Esophagus muscularis mucosa (tissue), 4 donors: ENCODE data around the gene MTUS2. TPM values are rescaled to one million over a fixed set of nuclear protein-coding genes. Genes with fewer than 3 reads are reported as not detected.
"Not testable (repeated sequence)": the region's sequence is repeated elsewhere in the genome, so short reads cannot be mapped to it uniquely, and the experiment has no call there.

Experiments
- DNase-seq: peaks from one replicate; pipeline ENCODE4 v3.0.0-alpha.2; 2017; ENCODE audit errors: extremely low spot score
- H3K27ac ChIP-seq, 4 donors: fragments of 200-600 bp; sonication (generic); replicated peaks in 1 of 4; 1 replicate in 3 of 4; 2 replicates in 1 of 4; pipeline ENCODE4 v1.5.1; 2016 to 2019; ENCODE audit warnings: mild to moderate bottlenecking in 1 of 4
- H3K27me3 ChIP-seq, 4 donors: fragments of 200-600 bp; sonication (generic); one replicate each; pipeline versions ENCODE4 v1.5.1 to v1.6.0; 2016 to 2019
- H3K36me3 ChIP-seq, 4 donors: fragments of 200-600 bp; sonication (generic); one replicate each; pipeline ENCODE4 v1.5.1; 2016 to 2019
- H3K4me1 ChIP-seq, 4 donors: fragments of 200-600 bp; sonication (generic); one replicate each; pipeline ENCODE4 v1.5.1; 2016 to 2019
- H3K4me3 ChIP-seq, 4 donors: fragments of 200-600 bp; sonication (generic); 1 replicate in 2 of 4; 2 replicates in 2 of 4; pipeline ENCODE4 v1.5.1; 2016 to 2019; ENCODE audit warnings: mild to moderate bottlenecking in 4 of 4, moderate library complexity in 1 of 4
- H3K9me3 ChIP-seq, 4 donors: fragments of 200-600 bp; sonication (generic); 1 replicate in 3 of 4; 2 replicates in 1 of 4; pipeline ENCODE4 v1.5.1; 2016 to 2019
- EP300 ChIP-seq: sonication (generic); formaldehyde crosslinking; IDR thresholded peaks from one replicate; pipeline ENCODE4 v1.6.1; 2017; ENCODE audit warnings: antibody characterized with exemption
- POLR2A ChIP-seq: fragments of 450-650 bp; IDR thresholded peaks from one replicate; pipeline ENCODE4 v1.6.1; 2017; ENCODE audit warnings: antibody characterized with exemption, moderate library complexity, mild to moderate bottlenecking, low read depth
- POLR2AphosphoS5 ChIP-seq, 2 donors: sonication (generic); formaldehyde crosslinking; IDR thresholded peaks; one replicate each; pipeline ENCODE4 v1.6.1; 2017; ENCODE audit warnings: antibody characterized with exemption in 2 of 2
- WGBS: methylation state at CpG from one replicate; pipeline ENCODE4 v1.1.5; 2018; 5-methylcytosine and 5-hydroxymethylcytosine counted together
- intact Hi-C: fragments of 100-400 bp; cut with DNase I; formaldehyde crosslinking; loops from one replicate; pipeline ENCODE4 v1.15.1; 2023
- total RNA-seq, 4 donors: library from RNA; depleted of rRNA; stranded (reverse); fragments of >200 nt; gene quantifications; one replicate each; pipeline versions ENCODE4 v1.1.0 to v1.2.1, GENCODE V29; 2016
- TF ChIP-seq, protein P1 (sequence below), 3 experiments: fragments of 200-600 bp in 2 of 3; fragments of 450-650 bp in 1 of 3; sonication (generic) in 2 of 3; IDR thresholded peaks; one replicate each; pipeline ENCODE4 v1.5.1; 2017 to 2019; ENCODE audit warnings: antibody characterized with exemption in 3 of 3, mild to moderate bottlenecking in 2 of 3, moderate library complexity in 1 of 3

MTUS2 gene
- total RNA-seq, 4 donors from 2014 or later, result 7.1 to 46.2 (median 12.8) TPM

DNA sequence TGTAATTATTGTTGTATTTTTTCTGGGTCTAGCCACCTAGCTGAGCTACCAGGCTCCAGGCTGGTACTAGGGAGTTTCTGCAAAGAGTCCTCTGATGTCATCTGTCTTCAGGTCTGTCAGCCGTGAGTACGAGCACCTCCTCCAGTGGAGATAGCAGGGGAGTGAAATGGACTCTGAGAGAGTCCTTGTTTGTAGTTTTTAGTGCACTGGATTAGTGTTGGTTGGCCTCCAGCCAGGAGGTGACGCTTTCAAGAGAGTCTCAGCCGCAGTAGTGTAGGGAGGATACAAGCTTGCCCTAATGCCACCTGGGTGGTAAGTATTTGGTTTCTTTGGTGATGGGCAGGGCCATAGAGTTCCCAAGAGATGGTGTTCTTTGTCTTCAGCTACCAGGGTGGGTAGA lies 390.5 kb downstream of the MTUS2 start:
- H3K4me3 ChIP-seq, result no peak overlapping the region
- H3K4me1 ChIP-seq, result no peaks in the 10 kb centered on the region
- WGBS, result 69% methylated on average over 4 of the region's 4 CpGs
- intact Hi-C loops, result loop anchor here (5.0 kb wide), 1 partner anchor 137 kb away; no protein-coding TSS in a partner anchor
- no peaks in the 10 kb centered on the region for H3K27me3 ChIP-seq
- H3K27ac ChIP-seq, result no peak overlapping the region
- no peak for DNase-seq
- TF ChIP-seq, protein P1, sequence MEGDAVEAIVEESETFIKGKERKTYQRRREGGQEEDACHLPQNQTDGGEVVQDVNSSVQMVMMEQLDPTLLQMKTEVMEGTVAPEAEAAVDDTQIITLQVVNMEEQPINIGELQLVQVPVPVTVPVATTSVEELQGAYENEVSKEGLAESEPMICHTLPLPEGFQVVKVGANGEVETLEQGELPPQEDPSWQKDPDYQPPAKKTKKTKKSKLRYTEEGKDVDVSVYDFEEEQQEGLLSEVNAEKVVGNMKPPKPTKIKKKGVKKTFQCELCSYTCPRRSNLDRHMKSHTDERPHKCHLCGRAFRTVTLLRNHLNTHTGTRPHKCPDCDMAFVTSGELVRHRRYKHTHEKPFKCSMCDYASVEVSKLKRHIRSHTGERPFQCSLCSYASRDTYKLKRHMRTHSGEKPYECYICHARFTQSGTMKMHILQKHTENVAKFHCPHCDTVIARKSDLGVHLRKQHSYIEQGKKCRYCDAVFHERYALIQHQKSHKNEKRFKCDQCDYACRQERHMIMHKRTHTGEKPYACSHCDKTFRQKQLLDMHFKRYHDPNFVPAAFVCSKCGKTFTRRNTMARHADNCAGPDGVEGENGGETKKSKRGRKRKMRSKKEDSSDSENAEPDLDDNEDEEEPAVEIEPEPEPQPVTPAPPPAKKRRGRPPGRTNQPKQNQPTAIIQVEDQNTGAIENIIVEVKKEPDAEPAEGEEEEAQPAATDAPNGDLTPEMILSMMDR (IDR thresholded peaks at IDR 0.05), result no peak
- peaks cover 0 to 3% (median 1%) of the 10 kb centered on the region in 4 donors for H3K9me3 ChIP-seq
- no peaks in the 10 kb centered on the region for H3K36me3 ChIP-seq

DNA sequence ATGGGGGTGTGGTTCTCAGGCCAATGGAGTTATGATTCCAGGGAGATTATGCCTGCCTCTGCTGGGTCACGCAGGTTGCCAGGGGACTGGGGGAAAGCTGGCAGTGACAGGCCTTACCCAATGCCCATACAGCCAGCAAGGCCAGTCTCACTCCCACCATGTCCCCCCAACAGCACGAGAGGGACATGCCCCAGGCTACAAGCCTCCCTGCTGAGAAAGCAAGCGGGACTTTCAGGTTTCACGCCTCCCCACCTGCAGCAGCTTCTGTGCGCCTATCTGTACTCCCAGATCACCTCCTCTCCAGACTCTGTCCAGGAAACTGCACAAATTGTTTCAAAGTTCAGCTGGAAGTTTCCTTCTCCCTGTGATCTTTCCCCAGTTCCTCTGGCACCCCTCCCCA lies 391.0 kb downstream of the MTUS2 start:
- not testable (repeated sequence) for H3K4me3 ChIP-seq
- intact Hi-C loops, result loop anchor here (5.0 kb wide), 1 partner anchor 136 kb away; no protein-coding TSS in a partner anchor

DNA sequence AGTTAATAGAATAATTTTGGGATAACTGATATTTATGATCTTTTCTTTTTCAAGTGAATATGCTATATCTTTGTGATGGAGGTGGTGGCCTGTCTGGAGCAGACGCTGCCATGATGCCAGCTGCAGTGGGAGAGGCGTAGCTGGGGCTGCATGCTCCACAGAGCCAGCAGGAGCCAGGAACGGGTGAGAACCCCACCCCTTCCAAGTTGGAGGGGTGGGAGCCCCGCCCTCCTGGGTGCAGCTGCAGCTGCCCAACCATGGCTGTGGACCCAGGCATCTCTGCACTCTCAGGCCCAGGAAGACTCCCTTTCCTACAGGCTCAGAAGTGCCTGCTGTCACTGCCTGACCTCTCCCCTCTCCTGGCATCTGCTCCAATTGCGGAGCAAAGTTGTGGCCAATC lies 402.3 kb downstream of the MTUS2 start:
- 90% methylated on average over 5 of the region's 5 CpGs for WGBS
- TF ChIP-seq EP300 (no peak), POLR2A (no peak), POLR2AphosphoS5 (IDR thresholded peaks at IDR 0.05) (no peak)
- TF ChIP-seq, protein P1 (IDR thresholded peaks at IDR 0.05), result no peak
- intact Hi-C loops, result no loop called here
- Histone ChIP-seq H3K27me3 (no peaks in the 10 kb centered on the region), H3K9me3 (peaks cover 0 to 14% (median 0%) of the 10 kb centered on the region in 4 donors), H3K4me1 (peaks cover 6 to 42% (median 32%) of the 10 kb centered on the region in 4 donors), H3K36me3 (no peaks in the 10 kb centered on the region), H3K4me3 (no peak overlapping the region), H3K27ac (no peak overlapping the region)
- DNase-seq, result no peak

More for the DNA sequence above, 391.0 kb downstream of the MTUS2 start:
- not testable (repeated sequence) for H3K27me3 ChIP-seq, H3K9me3 ChIP-seq, H3K36me3 ChIP-seq, H3K4me1 ChIP-seq, H3K27ac ChIP-seq, DNase-seq
- 81% methylated on average over 3 of the region's 5 CpGs for WGBS

DNA sequence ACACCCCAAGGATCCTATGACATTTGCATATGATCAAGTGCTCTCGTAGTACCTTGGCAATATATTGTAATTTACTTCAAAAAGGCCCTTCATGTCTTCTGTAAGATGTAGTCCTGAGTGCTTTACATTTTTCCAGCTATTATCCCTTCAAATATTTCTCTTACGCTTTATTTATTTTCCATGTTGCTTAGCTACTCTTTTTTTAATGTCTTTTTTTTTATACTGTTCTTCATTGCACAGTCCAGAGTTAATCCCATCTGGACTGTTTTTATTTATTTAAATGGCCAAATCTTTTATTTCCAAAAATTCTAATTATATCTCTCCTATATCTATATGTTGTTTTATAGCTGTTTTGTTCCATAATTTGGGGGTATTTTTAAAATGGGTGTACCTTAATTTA lies 404.1 kb downstream of the MTUS2 start:
- no peaks in the 10 kb centered on the region for H3K36me3 ChIP-seq
- TF ChIP-seq POLR2AphosphoS5 (IDR thresholded peaks at IDR 0.05) (no peak), EP300 (no peak), POLR2A (no peak)
- TF ChIP-seq, protein P1 (IDR thresholded peaks at IDR 0.05), result no peak
- H3K4me3 ChIP-seq, result no peak overlapping the region
- no peaks in the 10 kb centered on the region for H3K27me3 ChIP-seq
- intact Hi-C loops, result no loop called here
- H3K27ac ChIP-seq, result peak overlapping the region; percentile 44 to 79 (median 58)
- H3K4me1 ChIP-seq, result peaks cover 8 to 58% (median 42%) of the 10 kb centered on the region in 4 donors
- H3K9me3 ChIP-seq, result peaks cover 0 to 8% (median 0%) of the 10 kb centered on the region in 4 donors
- WGBS, result 41% methylated on average over 2 of the region's 2 CpGs
- no peak for DNase-seq

DNA sequence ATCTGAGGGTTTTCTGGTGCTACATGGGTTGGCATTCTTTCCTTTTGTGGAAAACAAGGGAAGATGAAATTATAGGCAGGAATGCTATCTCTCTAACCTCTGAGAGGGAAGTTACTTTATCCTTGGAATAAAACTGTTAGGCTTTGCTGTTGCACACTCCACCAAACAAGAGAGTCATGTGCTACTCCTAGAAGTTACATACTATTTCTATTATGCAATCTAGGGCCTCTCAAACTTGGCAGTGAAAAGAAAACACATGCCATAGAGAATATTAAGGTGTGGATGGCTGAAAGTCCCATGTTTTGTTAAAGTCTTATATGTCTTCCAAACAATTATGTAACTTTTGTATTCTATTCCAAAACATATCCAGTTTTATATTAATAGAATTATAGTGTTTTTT lies 407.4 kb downstream of the MTUS2 start:
- no peak for DNase-seq
- TF ChIP-seq POLR2AphosphoS5 (IDR thresholded peaks at IDR 0.05) (peak in 1 of 2 donors; percentile 72), POLR2A (no peak)
- H3K4me3 ChIP-seq, result no peak overlapping the region
- H3K36me3 ChIP-seq, result no peaks in the 10 kb centered on the region
- intact Hi-C loops, result loop anchor here (5.0 kb wide), 1 partner anchor 90 kb away; no protein-coding TSS in a partner anchor
- H3K27me3 ChIP-seq, result no peaks in the 10 kb centered on the region
- H3K9me3 ChIP-seq, result peaks cover 0 to 8% (median 0%) of the 10 kb centered on the region in 4 donors
- H3K4me1 ChIP-seq, result peaks cover 8 to 80% (median 53%) of the 10 kb centered on the region in 4 donors
- H3K27ac ChIP-seq, result peak overlapping the region; percentile 71 to 79 (median 76)

DNA sequence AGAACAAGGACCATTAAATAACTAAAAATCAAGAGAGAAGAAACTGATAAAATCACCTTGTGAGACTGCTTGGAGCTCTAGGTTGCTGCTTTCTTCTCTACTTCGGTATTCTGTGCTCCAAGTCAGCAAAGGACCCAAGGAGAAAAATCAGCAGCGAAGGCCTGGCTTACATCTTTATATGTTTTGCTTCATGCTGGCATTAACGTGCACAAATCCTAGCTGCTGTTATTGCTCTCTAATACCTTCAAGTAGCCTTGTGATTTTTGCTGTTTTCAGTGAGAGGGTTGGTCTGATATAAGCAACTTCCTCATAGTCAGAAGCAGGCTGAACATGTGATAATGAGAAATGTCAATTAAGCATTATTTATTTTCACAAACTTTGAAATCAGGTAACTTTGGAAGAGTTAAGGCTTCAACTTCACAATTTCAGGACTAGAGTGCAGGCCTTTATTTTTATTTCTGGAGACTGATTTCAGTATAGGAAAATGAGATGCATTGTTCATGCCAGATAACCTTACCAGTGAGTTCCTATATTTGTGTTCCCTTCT lies 410.2 kb downstream of the MTUS2 start:
- H3K4me3 ChIP-seq, result no peak overlapping the region
- TF ChIP-seq POLR2A (no peak), EP300 (no peak), POLR2AphosphoS5 (IDR thresholded peaks at IDR 0.05) (no peak)
- TF ChIP-seq, protein P1 (IDR thresholded peaks at IDR 0.05), result no peak
- H3K4me1 ChIP-seq, result peaks cover 8 to 61% (median 35%) of the 10 kb centered on the region in 4 donors
- intact Hi-C loops, result no loop called here
- H3K36me3 ChIP-seq, result no peaks in the 10 kb centered on the region
- H3K27me3 ChIP-seq, result no peaks in the 10 kb centered on the region
- no peak for DNase-seq
- H3K9me3 ChIP-seq, result no peaks in the 10 kb centered on the region
- 59% methylated on average over 3 of the region's 3 CpGs for WGBS
- peak overlapping the region in 3 of 4 donors; percentile 10 to 47 (median 28) for H3K27ac ChIP-seq
